Skin of body (tissue), 2 donors: ENCODE data around the gene PCDHGC5. TPM values are rescaled to one million over a fixed set of nuclear protein-coding genes. Genes with fewer than 3 reads are reported as not detected.

ENCODE experiments used
- DNase-seq: peaks from one replicate; lab custom pipeline; 2025; lab: John Stamatoyannopoulos, UW
- total RNA-seq: library from RNA; depleted of rRNA; stranded (reverse); fragments of >200 nt; gene quantifications from one replicate; pipeline ENCODE4 v1.2.3, GENCODE V29; 2014

PCDHGC5 gene
- total RNA-seq: 2.9 TPM

GRCh38 chr5:141488591-141489561 is at the start of gene PCDHGC5:
TSS of gene PCDHGC5 (plus strand) at chr5:141489081. CDS start at chr5:141489241, 160 bp downstream.
- no peak for DNase-seq

GRCh38 chr5:141439411-141440141 is 49.3 kb upstream of the PCDHGC5 start:
- DNase-seq: no peak

- DNase-seq: no peak
Observed at GRCh38 chr5:141440341-141440740, 48.5 kb upstream of the PCDHGC5 start.

DNA sequence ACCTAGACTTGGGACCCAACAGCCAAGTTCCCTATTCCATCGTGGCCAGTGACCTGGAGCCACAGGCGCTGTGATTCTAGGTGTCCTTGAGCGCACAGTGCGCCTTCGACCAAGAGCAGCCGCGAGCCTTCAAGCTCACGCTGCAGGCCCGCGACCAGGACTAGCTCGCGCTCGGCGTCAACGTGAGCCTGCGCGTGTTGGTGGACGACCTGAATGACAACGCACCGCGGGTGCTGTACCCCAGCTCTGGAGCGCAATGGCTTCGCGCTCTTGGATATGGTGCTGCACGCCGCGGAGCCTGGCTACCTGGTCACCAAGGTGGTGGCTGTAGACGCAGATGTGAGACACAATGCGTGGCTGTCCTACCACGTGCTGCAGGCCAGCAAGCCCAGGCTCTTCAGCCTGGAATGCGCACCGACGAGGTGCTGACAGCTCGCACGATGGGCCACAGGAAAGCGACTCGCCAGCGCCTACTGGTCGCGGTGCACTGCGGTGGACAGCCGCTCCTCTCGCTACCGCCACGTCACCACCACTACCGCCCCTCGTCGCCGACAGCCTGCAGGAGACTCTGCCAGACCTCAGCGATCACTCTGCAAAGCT is 47.2 kb upstream of the PCDHGC5 start:
- no peak for DNase-seq

DNA sequence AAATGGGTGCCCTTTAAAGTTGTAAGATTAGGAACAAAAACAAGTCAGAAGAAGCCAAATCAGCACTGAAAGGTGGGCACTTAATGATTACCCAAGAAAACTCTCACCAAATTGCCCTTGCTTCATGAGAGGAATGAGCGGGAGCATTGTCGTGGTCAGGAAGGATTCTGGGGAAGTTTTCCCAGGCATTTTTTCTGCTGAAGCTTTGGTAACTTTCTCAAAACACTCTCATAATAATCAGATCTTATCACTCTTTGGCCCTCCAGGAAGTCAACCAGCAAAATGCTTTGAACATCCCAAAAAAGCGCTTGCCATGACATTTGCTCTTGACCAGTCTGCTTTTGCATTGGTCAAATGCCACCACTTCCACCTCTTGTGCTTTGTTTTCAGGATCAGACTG is 23.5 kb upstream of the PCDHGC5 start:
- DNase-seq: no peak

DNA sequence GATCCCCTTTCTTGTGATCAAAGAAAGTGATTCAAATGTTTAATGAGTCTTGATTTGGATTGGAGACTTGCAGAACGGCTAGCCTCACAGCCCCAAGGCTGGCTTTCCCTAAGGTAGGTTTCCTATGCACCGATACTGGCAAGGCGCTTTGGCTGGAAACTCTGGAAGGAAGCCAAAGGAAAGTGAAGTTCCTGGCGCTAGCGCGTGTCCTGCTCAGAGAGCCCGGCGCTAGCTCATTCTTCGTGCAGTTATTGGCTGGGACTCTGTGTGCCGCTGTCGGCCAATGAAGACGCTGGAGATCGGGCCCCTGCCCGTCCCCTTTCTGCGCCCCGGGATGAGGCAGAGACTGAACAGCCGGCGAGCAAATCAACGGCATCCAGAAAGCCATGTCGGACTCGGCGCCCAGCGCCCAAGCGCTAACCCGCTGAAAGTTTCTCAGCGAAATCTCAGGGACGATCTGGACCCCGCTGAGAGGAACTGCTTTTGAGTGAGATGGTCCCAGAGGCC is 13.2 kb upstream of the PCDHGC5 start, which contains the start of gene PCDHGC3:
PCDHGC3 (plus strand) TSS at position 342 of the 507 bp plus-strand sequence; CDS start at position 493, 151 bp downstream.
- DNase-seq: peak; percentile 88

DNA sequence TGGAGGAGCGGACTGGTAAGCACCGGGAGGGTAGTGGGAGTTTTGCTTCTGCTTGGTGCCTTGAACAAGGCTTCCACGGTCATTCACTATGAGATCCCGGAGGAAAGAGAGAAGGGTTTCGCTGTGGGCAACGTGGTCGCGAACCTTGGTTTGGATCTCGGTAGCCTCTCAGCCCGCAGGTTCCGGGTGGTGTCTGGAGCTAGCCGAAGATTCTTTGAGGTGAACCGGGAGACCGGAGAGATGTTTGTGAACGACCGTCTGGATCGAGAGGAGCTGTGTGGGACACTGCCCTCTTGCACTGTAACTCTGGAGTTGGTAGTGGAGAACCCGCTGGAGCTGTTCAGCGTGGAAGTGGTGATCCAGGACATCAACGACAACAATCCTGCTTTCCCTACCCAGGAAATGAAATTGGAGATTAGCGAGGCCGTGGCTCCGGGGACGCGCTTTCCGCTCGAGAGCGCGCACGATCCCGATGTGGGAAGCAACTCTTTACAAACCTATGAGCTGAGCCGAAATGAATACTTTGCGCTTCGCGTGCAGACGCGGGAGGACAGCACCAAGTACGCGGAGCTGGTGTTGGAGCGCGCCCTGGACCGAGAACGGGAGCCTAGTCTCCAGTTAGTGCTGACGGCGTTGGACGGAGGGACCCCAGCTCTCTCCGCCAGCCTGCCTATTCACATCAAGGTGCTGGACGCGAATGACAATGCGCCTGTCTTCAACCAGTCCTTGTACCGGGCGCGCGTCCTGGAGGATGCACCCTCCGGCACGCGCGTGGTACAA is 12.6 kb upstream of the PCDHGC5 start:
- DNase-seq: peak; percentile 92

DNA sequence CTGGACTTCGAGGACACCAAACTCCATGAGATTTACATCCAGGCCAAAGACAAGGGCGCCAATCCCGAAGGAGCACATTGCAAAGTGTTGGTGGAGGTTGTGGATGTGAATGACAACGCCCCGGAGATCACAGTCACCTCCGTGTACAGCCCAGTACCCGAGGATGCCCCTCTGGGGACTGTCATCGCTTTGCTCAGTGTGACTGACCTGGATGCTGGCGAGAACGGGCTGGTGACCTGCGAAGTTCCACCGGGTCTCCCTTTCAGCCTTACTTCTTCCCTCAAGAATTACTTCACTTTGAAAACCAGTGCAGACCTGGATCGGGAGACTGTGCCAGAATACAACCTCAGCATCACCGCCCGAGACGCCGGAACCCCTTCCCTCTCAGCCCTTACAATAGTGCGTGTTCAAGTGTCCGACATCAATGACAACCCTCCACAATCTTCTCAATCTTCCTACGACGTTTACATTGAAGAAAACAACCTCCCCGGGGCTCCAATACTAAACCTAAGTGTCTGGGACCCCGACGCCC is 11.8 kb upstream of the PCDHGC5 start:
- DNase-seq: no peak

DNA sequence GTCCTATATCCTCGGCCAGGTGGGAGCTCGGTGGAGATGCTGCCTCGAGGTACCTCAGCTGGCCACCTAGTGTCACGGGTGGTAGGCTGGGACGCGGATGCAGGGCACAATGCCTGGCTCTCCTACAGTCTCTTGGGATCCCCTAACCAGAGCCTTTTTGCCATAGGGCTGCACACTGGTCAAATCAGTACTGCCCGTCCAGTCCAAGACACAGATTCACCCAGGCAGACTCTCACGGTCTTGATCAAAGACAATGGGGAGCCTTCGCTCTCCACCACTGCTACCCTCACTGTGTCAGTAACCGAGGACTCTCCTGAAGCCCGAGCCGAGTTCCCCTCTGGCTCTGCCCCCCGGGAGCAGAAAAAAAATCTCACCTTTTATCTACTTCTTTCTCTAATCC is 11.1 kb upstream of the PCDHGC5 start:
- no peak for DNase-seq

DNA sequence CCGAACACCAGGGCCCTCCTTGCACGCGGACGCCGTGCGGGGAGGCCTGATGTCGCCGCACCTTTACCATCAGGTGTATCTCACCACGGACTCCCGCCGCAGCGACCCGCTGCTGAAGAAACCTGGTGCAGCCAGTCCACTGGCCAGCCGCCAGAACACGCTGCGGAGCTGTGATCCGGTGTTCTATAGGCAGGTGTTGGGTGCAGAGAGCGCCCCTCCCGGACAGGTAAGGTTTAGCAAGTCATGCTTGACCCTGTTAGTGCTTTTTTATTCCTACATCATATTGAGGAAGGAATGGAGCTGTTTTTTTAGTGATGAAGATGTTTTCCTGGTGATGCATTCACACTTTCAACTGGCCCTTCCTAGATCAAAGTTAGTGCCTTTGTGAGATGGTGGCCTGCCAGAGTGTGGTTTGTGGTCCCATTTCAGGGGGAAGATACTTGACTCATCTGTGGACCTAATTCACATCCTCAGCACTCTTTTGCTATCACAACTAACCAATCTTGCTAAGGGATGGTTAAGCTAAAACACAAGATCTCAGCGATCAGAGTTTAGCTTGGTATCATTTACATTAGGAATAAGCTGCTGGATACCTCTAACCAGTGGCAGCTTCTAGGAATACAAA is 10.4 kb upstream of the PCDHGC5 start:
- no peak for DNase-seq

GRCh38 chr5:141479776-141480175 is 9.1 kb upstream of the PCDHGC5 start:
- DNase-seq: no peak

DNA sequence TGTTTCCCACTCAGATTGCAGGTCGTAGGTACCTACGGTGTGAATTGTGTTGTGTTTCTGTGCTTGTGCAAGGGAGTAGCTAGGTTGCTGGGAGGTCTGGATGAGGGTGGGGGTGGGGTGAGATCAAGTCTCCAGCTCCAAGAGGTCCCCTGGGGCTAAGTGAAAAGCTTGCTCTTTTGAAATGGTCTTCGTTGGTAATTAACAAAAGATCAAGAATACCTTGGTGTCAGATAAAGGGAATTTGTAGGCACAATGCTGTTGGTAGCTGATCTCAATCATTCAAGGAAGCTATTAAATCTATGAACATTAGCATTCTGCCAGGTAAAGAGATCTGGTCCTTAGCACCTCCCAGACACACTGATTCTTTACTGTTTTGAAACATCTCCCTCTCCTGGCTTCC is 5.0 kb upstream of the PCDHGC5 start:
- DNase-seq: no peak

DNA sequence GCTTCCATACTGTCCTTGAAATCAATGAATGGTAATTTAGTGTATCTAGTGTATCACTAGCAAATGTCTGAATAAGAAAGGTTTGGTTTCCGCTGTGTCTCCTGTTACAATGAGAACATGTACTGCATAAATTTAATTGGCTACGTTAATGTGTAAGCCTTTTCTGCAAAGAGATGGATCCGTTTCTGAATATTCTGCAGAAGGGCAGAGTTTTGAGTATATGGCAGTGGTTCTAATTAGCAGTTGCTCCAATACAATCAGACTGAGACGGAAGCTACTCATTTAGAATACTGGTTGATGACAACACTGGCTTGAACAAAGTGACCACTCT is 4.6 kb upstream of the PCDHGC5 start:
- DNase-seq: peak; percentile 52

GRCh38 chr5:141484641-141485311 is 4.1 kb upstream of the PCDHGC5 start, which contains the start of gene PCDHGC4:
TSS of gene PCDHGC4 (plus strand) at chr5:141485030. CDS start at chr5:141485174, 144 bp downstream.
- DNase-seq: no peak

GRCh38 chr5:141485321-141486055 is 3.4 kb upstream of the PCDHGC5 start:
- DNase-seq: no peak

DNA sequence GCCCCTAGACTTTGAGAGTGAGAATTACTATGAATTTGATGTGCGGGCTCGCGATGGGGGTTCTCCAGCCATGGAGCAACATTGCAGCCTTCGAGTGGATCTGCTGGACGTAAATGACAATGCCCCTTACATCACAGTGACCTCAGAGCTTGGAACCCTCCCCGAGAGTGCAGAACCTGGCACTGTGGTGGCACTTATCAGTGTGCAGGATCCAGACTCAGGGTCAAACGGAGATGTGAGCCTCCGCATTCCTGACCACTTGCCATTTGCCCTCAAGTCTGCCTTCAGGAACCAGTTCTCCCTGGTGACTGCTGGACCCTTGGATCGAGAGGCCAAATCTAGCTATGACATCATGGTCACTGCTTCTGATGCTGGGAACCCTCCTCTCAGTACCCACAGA is 2.8 kb upstream of the PCDHGC5 start:
- DNase-seq: no peak

GRCh38 chr5:141487131-141487530 is 1.8 kb upstream of the PCDHGC5 start:
- no peak for DNase-seq

DNA sequence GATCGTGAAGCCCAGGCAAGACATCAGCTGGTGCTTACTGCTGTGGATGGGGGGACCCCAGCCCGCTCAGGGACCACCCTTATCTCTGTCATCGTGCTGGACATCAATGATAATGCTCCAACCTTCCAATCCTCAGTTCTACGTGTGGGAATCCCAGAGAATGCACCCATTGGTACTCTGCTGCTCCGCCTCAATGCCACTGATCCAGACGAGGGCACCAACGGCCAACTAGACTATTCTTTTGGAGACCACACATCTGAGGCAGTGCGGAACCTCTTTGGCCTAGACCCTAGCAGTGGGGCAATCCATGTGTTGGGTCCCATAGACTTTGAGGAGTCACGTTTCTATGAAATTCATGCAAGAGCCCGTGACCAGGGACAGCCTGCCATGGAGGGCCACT is 960 bp downstream of the PCDHGC5 start:
- DNase-seq: no peak

DNA sequence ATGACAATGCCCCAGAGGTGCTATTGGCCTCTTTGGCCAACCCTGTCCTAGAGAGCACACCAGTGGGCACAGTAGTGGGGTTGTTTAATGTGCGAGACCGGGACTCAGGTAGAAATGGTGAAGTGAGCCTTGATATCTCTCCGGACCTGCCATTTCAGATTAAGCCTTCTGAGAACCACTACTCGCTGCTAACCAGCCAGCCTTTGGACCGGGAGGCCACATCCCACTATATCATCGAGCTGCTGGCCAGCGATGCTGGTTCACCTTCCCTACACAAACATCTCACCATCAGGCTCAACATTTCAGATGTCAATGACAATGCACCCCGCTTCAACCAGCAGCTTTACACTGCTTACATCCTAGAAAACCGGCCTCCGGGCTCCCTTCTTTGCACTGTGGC is 1.4 kb downstream of the PCDHGC5 start:
- no peak for DNase-seq
